Gastrocnemius medialis (tissue), 4 donors: Measurements from ENCODE around the gene TTC16.

ENCODE experiments used
- CTCF ChIP-seq, 5 experiments: fragments of 450-650 bp in 3 of 5; fragments of 200-600 bp in 2 of 5; sonication (generic) in 2 of 5; IDR thresholded peaks in 4 of 5; conservative IDR thresholded peaks in 1 of 5; 1 replicate in 4 of 5; 2 replicates in 1 of 5; pipeline ENCODE4 v1.5.1; 2016 to 2019; ENCODE audit warnings: antibody characterized with exemption in 5 of 5, mild to moderate bottlenecking in 3 of 5, moderate library complexity in 3 of 5
- POLR2A ChIP-seq, 2 donors: fragments of 450-650 bp; IDR thresholded peaks; one replicate each; pipeline ENCODE4 v1.6.1; 2017; ENCODE audit warnings: antibody characterized with exemption in 2 of 2, mild to moderate bottlenecking in 2 of 2, moderate library complexity in 2 of 2

- no peak for TF ChIP-seq POLR2A (IDR thresholded peaks at IDR 0.05)
- no peak for TF ChIP-seq CTCF (IDR thresholded peaks at IDR 0.05 in 4 of 5, conservative IDR thresholded peaks at IDR 0.05 in 1 of 5)
Measured at GRCh38 chr9:127697575-127697974, 18.3 kb upstream of the TTC16 start.
